Calu3 (cell line): ENCODE data around the gene SORBS1. TPM values are rescaled to one million over a fixed set of nuclear protein-coding genes. Genes with fewer than 3 reads are reported as not detected.

Experiments used
- BruUV-seq: library from RNA; stranded (reverse); fragments of 400-500 nt; replicated peaks from 2 replicates; lab custom pipeline; 2021; lab: Mats Ljungman, UMichigan
- CTCF ChIA-PET: fragments of 300-600 bp; sonication (Branson Sonifier 250); formaldehyde crosslinking; loops from one replicate; lab custom pipeline; 2022; ENCODE audit warnings: antibody characterized with exemption; lab: Charles Lee
- DNase-seq: peaks from one replicate; pipeline ENCODE4 v3.0.0; 2022
- H3K27ac Mint-ChIP-seq: one replicate; pipeline ENCODE4 v1.8.0; 2022; ENCODE audit warnings: mixed read lengths; ENCODE audit not compliant: unreplicated experiment
- H3K27me3 Mint-ChIP-seq: one replicate; pipeline ENCODE4 v1.8.0; 2022; ENCODE audit warnings: mixed read lengths; ENCODE audit not compliant: unreplicated experiment
- H3K36me3 Mint-ChIP-seq: one replicate; pipeline ENCODE4 v1.8.0; 2022; ENCODE audit warnings: mild to moderate bottlenecking, moderate library complexity, mixed read lengths; ENCODE audit not compliant: insufficient read depth, unreplicated experiment
- H3K4me1 Mint-ChIP-seq: one replicate; pipeline ENCODE4 v1.8.0; 2022; ENCODE audit warnings: mild to moderate bottlenecking, low read depth, mixed read lengths; ENCODE audit not compliant: unreplicated experiment
- H3K4me3 Mint-ChIP-seq: one replicate; pipeline ENCODE4 v1.8.0; 2022; ENCODE audit warnings: mild to moderate bottlenecking, low read depth, moderate library complexity, mixed read lengths; ENCODE audit not compliant: unreplicated experiment
- H3K9me3 Mint-ChIP-seq: one replicate; pipeline ENCODE4 v1.8.0; 2022; ENCODE audit warnings: low read depth, mixed read lengths; ENCODE audit not compliant: unreplicated experiment
- CTCF ChIP-seq: fragments of 200-600 bp; IDR thresholded peaks from one replicate; pipeline ENCODE4 v1.8.0; 2022; ENCODE audit warnings: antibody characterized with exemption; ENCODE audit not compliant: unreplicated experiment
- intact Hi-C: fragments of 100-400 bp; cut with micrococcal nuclease; formaldehyde crosslinking; loops from one replicate; pipeline ENCODE4 v1.10.0; 2022; ENCODE audit not compliant: unreplicated experiment
- total RNA-seq: library from RNA; stranded (reverse); gene quantifications from 2 replicates; pipeline ENCODE4 v1.2.3, GENCODE V29; 2022

The SORBS1 gene
- total RNA-seq, 1 experiment from 2014 or later: 2.8 TPM

- Mint-ChIP-seq H3K4me1 (peaks cover 13% of the 10 kb centered on the region), H3K27me3 (no peaks in the 10 kb centered on the region), H3K9me3 (no peaks in the 10 kb centered on the region), H3K27ac (no peak overlapping the region), H3K36me3 (no peaks in the 10 kb centered on the region), H3K4me3 (no peak overlapping the region)
- TF ChIP-seq CTCF: no peak
- intact Hi-C loops: no loop called here
- DNase-seq: no peak
- no TSS peak for BruUV-seq
- CTCF ChIA-PET: interaction anchor here (0.7 kb wide), 1 partner anchor 20 kb away, joined by 4 read pairs; no protein-coding TSS in a partner anchor
Measured at GRCh38 chr10:95451150-95451549, 110.0 kb downstream of the SORBS1 start.

- H3K4me3 Mint-ChIP-seq: no peak overlapping the region
- CTCF ChIA-PET: no interaction called here
- no peaks in the 10 kb centered on the region for H3K36me3 Mint-ChIP-seq
- no peaks in the 10 kb centered on the region for H3K27me3 Mint-ChIP-seq
- BruUV-seq: no TSS peak
- no peak for TF ChIP-seq CTCF
- DNase-seq: no peak
- no peak overlapping the region for H3K27ac Mint-ChIP-seq
- peaks cover 19% of the 10 kb centered on the region for H3K4me1 Mint-ChIP-seq
- no peaks in the 10 kb centered on the region for H3K9me3 Mint-ChIP-seq
- intact Hi-C loops: no loop called here
Measured at GRCh38 chr10:95450188-95450587, 111.0 kb downstream of the SORBS1 start.

- intact Hi-C loops: no loop called here
- peaks cover 22% of the 10 kb centered on the region for H3K4me1 Mint-ChIP-seq
- H3K9me3 Mint-ChIP-seq: no peaks in the 10 kb centered on the region
Measured at GRCh38 chr10:95447685-95448084, 113.5 kb downstream of the SORBS1 start.

GRCh38 chr10:95445837-95446486 lies 115.2 kb downstream of the SORBS1 start:
- peak; percentile 49 for DNase-seq
- Mint-ChIP-seq H3K27ac (no peak overlapping the region), H3K4me1 (peaks cover 10% of the 10 kb centered on the region), H3K9me3 (no peaks in the 10 kb centered on the region), H3K27me3 (no peaks in the 10 kb centered on the region), H3K36me3 (no peaks in the 10 kb centered on the region), H3K4me3 (no peak overlapping the region)
- no peak for TF ChIP-seq CTCF
- CTCF ChIA-PET: interaction anchor here (0.8 to 1.0 kb wide), 2 partner anchors 13 to 72 kb away, joined by 3 to 4 read pairs; no protein-coding TSS in a partner anchor
- intact Hi-C loops: no loop called here
- BruUV-seq: no TSS peak

More at GRCh38 chr10:95447685-95448084, 113.5 kb downstream of the SORBS1 start:
- Mint-ChIP-seq H3K27ac (no peak overlapping the region), H3K27me3 (no peaks in the 10 kb centered on the region), H3K36me3 (no peaks in the 10 kb centered on the region), H3K4me3 (no peak overlapping the region)
- BruUV-seq: no TSS peak
- CTCF ChIA-PET: no interaction called here
- TF ChIP-seq CTCF: no peak
- no peak for DNase-seq
